Measurements from ENCODE around the gene DLGAP1. TPM values are rescaled to one million over a fixed set of nuclear protein-coding genes. Genes with fewer than 3 reads are reported as not detected.

Gene DLGAP1
- total RNA-seq, 1 experiment from 2014 or later, result 23.2 TPM

GRCh38 chr18:4248686-4249085, 206.4 kb downstream of the DLGAP1 start:
- Histone ChIP-seq H2AFZ (ENCODE audit: low read length) (no peak overlapping the region), H2BK12ac (ENCODE audit: insufficient read length, low read depth, low read length) (no peak overlapping the region), H3K9me3 (ENCODE audit: control insufficient read depth, low read depth, low read length) (no peaks in the 10 kb centered on the region), H3K56ac (ENCODE audit: insufficient read length, low read depth, low read length) (no peak overlapping the region), H3K4ac (ENCODE audit: low read depth, low read length) (no peak overlapping the region), H2BK120ac (ENCODE audit: low read depth, low read length, poor library complexity, severe bottlenecking) (no peak overlapping the region), H3K79me1 (ENCODE audit: insufficient read depth, low read depth, low read length, poor library complexity, severe bottlenecking) (no peaks in the 10 kb centered on the region), H3K23me2 (ENCODE audit: insufficient read length, low read depth, low read length, poor library complexity, severe bottlenecking) (no peaks in the 10 kb centered on the region), H4K5ac (ENCODE audit: insufficient read length, low read depth, low read length) (no peak overlapping the region), H2AK5ac (ENCODE audit: insufficient read length, low read length) (no peak overlapping the region), H2BK20ac (ENCODE audit: low read depth, low read length, poor library complexity, severe bottlenecking) (no peak overlapping the region), H4K8ac (replicated peaks; ENCODE audit: insufficient read length, low read depth, low read length) (no peak overlapping the region), H3K27me3 (ENCODE audit: insufficient read depth, low read length) (no peaks in the 10 kb centered on the region), H3K4me2 (ENCODE audit: insufficient read depth, insufficient read length, low read length) (no peak overlapping the region), H3K4me1 (ENCODE audit: insufficient read depth, low read length) (no peaks in the 10 kb centered on the region), H3K14ac (ENCODE audit: insufficient read depth, low read length) (no peak overlapping the region), H4K20me1 (ENCODE audit: control insufficient read depth, insufficient read depth, insufficient read length) (no peaks in the 10 kb centered on the region), H4K91ac (ENCODE audit: insufficient read length, low read depth, low read length) (no peak overlapping the region), H3K27ac (ENCODE audit: insufficient read length, low read depth, low read length) (no peak overlapping the region), H2BK5ac (ENCODE audit: insufficient read length, low read length) (no peak overlapping the region), H3T11ph (ENCODE audit: low read length) (no peak overlapping the region), H3K18ac (ENCODE audit: insufficient read length, low read depth, low read length) (no peak overlapping the region), H2BK15ac (ENCODE audit: low read depth, low read length) (no peak overlapping the region), H3K23ac (ENCODE audit: insufficient read length, low read depth, low read length) (no peak overlapping the region), H3K79me2 (ENCODE audit: insufficient read depth, low read length) (no peaks in the 10 kb centered on the region), H3K9ac (ENCODE audit: extremely low read depth, insufficient read length, low read length) (no peak overlapping the region)
- Mint-ChIP-seq H3K9me3 (no peaks in the 10 kb centered on the region), H3K27me3 (ENCODE audit: low read depth) (no peaks in the 10 kb centered on the region), H3K4me1 (peaks cover 23 to 41% of the 10 kb centered on the region in 2 experiments), H3K27ac (peak overlapping the region in 1 of 3 experiments; percentile 5; a peak in 3 of 7 replicates), H3K36me3 (ENCODE audit: insufficient read depth in 1 of 3, low read depth in 3 of 3) (no peaks in the 10 kb centered on the region), H3K4me3 (no peak overlapping the region)
- no peak for DNase-seq
- no CpG with 5 or more reads among the region's 10 CpGs for WGBS (ENCODE audit: extremely low coverage, insufficient read length, low lambda C conversion rate)
- TF ChIP-seq CTCF (conservative IDR thresholded peaks at IDR 0.05), result no peak
